MG63 (cell line): ENCODE measurements around the gene IL19. TPM values are rescaled to one million over a fixed set of nuclear protein-coding genes. Genes with fewer than 3 reads are reported as not detected.

ENCODE experiments used
- DNase-seq: peaks from one replicate; pipeline ENCODE4 v3.0.0-alpha.2; 2020
- H3K27me3 ChIP-seq: fragments of 250-450 bp; sonication (Bioruptor Pico); 2 replicates; pipeline ENCODE4 v1.5.1; 2020; ENCODE audit warnings: mild to moderate bottlenecking, moderate library complexity
- H3K36me3 ChIP-seq: fragments of 250-450 bp; sonication (Bioruptor Pico); 2 replicates; pipeline ENCODE4 v1.5.1; 2020; ENCODE audit warnings: mild to moderate bottlenecking, moderate library complexity
- H3K4me3 ChIP-seq: fragments of 250-450 bp; sonication (Bioruptor Pico); 2 replicates; pipeline ENCODE4 v1.5.1; 2020; ENCODE audit warnings: mild to moderate bottlenecking, moderate library complexity
- H3K9me3 ChIP-seq: fragments of 250-450 bp; sonication (Bioruptor Pico); 2 replicates; pipeline ENCODE4 v1.5.1; 2020; ENCODE audit warnings: mild to moderate bottlenecking, moderate library complexity
- total RNA-seq: library from RNA; depleted of rRNA; stranded (reverse); fragments of >200 nt; shearing (Covaris generic); gene quantifications from 2 replicates; pipeline ENCODE4 v1.2.3, GENCODE V29; 2014; ENCODE audit warnings: low replicate concordance

The IL19 gene
- total RNA-seq, 1 experiment from 2014 or later: not detected

DNA sequence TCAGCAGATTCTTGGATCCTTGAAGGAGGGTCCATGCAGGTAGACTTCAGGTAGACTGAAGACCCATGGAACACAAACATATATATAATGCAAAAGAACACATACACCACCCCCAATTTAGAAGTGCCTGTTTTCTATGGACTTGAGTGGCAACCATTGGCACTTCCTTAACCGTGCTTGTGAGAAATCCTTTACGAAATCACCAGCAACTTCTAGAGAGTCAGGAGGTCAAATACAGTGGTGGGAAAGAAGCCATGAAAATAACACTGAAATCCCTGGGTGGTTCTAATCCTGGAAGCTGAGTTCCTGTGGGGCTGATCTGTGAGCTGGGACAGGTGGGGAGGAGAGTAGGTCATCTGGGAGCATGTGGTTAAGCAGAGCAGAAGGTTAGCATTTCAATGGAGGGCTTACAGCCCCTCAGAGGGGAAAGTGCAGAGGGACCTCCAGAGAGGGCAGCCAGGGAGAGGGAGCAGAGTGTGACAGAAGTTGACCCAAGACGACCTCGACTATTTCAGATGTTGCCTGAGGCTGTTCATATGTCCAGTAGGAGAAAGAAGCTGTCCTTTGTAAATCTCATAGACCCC, 14.7 kb downstream of the IL19 start:
- DNase-seq: no peak
- H3K4me3 ChIP-seq: no peak overlapping the region
- no peaks in the 10 kb centered on the region; the same call in 1 of the 2 replicates for H3K9me3 ChIP-seq
- H3K36me3 ChIP-seq: no peaks in the 10 kb centered on the region
- H3K27me3 ChIP-seq: no peaks in the 10 kb centered on the region

DNA sequence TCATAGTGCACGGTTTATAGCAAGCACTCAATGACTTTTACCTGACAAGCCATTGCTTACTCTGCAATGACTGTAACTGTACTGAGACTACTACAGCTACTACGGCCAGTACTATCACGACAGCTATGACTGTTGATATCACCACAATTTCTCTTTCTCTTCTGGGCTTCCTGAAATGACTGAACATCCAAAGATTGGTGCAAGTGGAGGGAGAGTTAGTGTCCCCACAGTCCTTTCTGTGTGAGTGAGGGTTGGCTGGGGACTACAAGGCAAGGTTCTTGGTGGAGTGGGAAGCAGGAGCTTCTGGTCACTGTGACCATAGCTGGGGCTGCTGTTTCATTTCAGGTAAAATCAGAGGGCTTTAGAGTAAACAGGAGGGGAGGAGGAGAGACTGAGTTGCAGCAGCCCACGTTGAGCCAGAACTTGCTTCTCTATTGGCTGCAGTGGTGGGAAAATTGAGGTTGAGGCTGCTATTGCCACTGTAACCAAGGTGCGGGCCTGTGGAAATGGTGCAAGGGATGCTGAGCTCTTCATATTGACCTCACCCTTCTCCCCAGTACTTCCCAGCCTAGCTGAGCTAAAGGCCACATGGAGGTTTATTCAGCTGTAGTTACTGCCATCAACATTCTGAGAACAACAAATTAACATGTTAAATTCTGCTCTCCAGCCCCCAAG, 15.8 kb downstream of the IL19 start:
- no peak for DNase-seq
- Histone ChIP-seq H3K36me3 (no peaks in the 10 kb centered on the region), H3K27me3 (no peaks in the 10 kb centered on the region), H3K9me3 (no peaks in the 10 kb centered on the region; the same call in 1 of the 2 replicates), H3K4me3 (no peak overlapping the region)

DNA sequence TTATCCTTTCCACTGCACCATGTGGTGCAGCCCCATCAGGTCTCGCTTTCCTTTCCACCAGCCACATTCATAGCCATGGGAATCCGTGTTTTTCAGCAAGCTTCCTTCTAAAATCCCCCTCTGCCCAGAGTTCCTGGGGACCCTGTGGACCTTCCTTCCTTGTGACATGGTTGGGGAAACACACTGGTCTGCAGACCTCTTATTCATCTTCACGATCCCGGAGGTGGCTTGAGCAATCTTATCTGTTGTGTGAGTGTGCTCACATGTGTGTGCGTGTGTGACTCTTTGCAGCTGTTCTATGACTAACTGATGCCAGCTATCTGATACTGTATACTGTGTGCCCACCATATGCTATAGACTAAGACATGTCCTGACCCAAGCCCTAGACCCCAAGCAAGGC, 17.3 kb downstream of the IL19 start:
- Histone ChIP-seq H3K36me3 (no peaks in the 10 kb centered on the region), H3K4me3 (no peak overlapping the region), H3K9me3 (no peaks in the 10 kb centered on the region; the same call in 1 of the 2 replicates), H3K27me3 (no peaks in the 10 kb centered on the region)
- DNase-seq: no peak

DNA sequence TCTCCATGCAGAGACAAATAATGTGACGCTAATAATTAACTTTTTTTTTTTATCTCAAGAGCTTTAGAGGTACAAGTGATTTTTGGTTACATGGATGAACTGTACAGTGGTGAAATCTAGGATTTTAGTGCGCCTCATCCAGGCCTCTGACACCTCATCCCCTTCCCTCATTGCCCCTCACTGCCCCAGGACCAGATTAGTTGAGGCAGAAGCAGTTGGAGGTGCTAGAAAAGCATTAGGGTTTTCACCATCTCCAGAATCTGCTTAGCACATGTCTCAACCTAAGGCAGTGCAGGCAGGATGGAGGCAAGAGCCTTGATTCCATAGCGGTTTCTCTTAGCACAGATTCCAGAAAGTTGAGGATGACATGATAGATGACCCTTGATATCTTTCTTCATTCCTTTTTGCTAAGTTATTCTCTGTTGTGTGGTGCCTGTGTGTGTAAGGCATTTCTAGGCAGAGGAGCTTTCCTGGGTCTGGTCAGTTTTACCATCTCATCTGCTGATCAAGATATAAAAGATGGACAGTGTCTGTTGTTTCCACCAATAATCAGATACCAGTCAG, 18.0 kb downstream of the IL19 start:
- Histone ChIP-seq H3K36me3 (no peaks in the 10 kb centered on the region), H3K9me3 (no peaks in the 10 kb centered on the region; the same call in 1 of the 2 replicates), H3K27me3 (no peaks in the 10 kb centered on the region), H3K4me3 (no peak overlapping the region)
- no peak for DNase-seq

DNA sequence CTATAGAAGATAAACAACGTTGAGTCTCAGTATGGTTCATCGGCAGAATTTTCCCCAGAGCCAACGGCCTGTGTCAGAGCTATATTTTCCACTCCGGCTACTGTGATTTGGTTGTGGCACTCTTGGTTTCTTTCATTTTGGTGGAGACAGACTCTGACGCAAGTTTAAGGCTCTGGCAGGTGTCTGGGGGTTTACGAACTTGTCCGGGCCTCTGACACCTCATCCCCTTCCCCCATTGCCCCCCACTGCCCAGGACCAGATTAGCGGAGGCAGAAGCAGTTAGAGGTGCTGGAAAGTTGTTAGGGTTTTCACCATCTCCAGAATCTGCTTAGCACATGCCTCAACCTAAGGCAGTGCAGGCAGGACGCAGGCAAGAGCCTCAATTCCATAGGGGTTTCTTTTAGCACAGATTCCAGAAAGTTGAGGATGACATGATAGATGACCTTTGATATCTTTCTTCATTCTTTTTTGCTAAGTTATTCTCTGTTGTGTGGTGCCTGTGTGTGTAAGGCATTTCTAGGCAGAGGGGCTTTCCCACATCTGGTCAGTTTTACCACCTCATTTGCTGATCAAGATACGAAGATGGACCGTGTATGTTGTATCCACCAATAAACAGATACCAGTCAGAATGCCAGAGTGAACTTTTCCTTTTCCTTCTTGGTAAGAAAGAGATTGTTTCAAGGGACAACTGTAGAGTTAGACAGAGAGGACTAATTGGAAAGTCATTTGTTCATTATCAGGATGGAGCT, 20.1 kb downstream of the IL19 start:
- Histone ChIP-seq H3K36me3 (no peaks in the 10 kb centered on the region), H3K9me3 (no peaks in the 10 kb centered on the region), H3K4me3 (no peak overlapping the region), H3K27me3 (no peaks in the 10 kb centered on the region)
- no peak for DNase-seq

- H3K36me3 ChIP-seq: no peaks in the 10 kb centered on the region
Measured at GRCh38 chr1:206792939-206793607, 22.5 kb downstream of the IL19 start.

GRCh38 chr1:206793620-206794019, 23.0 kb downstream of the IL19 start:
- Histone ChIP-seq H3K4me3 (no peak overlapping the region), H3K36me3 (no peaks in the 10 kb centered on the region), H3K27me3 (no peaks in the 10 kb centered on the region), H3K9me3 (no peaks in the 10 kb centered on the region)
- DNase-seq: no peak

More at GRCh38 chr1:206792939-206793607, 22.5 kb downstream of the IL19 start:
- Histone ChIP-seq H3K4me3 (no peak overlapping the region), H3K27me3 (no peaks in the 10 kb centered on the region), H3K9me3 (no peaks in the 10 kb centered on the region)
- DNase-seq: no peak

DNA sequence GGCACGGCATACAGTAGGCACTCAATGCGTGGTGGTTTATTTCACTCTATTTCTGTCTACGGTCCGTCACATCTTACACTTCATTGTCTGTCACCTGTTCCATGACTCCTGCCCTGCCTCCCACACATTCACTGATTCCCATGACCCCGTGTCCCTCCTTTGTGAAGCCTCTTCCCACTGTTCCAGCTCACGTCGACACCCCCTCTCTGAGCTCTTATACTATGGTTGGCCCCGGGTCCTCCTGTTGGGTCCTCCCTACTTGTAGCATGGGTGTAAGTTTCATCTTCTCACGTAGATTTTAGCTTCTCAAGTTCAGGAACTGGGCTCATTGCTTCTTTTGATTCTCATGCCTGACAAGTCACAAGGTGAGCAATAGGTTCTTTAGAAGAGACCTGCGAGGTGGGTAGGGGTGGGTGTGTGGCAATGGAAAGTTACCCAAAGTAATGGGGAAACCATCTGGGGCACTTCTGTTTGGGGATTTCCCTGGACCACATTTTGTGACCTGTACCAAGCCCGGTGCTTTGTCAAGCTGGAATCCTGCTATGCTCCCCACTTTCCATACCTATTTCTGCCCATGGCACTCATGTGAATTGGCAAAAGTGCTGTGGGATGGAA, 23.8 kb downstream of the IL19 start:
- no peaks in the 10 kb centered on the region for H3K9me3 ChIP-seq
- H3K4me3 ChIP-seq: no peak overlapping the region
- H3K27me3 ChIP-seq: no peaks in the 10 kb centered on the region
- DNase-seq: no peak
- no peaks in the 10 kb centered on the region for H3K36me3 ChIP-seq

DNA sequence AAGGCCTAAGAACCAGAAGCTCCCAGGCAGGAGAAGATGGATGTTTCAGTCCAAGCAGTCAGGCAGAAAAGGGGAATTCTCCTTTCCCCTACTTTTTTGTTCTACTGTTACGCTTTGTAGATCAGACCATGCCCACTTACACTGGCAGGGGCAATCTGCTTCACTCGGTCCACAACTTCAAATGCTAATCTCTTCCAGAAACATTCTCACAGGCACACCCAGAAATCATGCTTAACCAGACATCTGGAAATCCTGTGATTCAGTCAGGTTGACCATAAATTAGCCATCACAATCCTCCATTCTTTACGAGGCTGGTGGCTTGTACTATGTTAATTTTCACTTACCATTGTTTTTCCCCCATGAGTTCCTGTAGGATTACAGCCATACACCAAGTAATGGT, 25.5 kb downstream of the IL19 start:
- no peak overlapping the region for H3K4me3 ChIP-seq
- no peaks in the 10 kb centered on the region for H3K9me3 ChIP-seq
- H3K36me3 ChIP-seq: no peaks in the 10 kb centered on the region
- no peak for DNase-seq
- no peaks in the 10 kb centered on the region for H3K27me3 ChIP-seq

- no peaks in the 10 kb centered on the region for H3K27me3 ChIP-seq
- no peak for DNase-seq
Measured at GRCh38 chr1:206796981-206797402, 26.4 kb downstream of the IL19 start.

DNA sequence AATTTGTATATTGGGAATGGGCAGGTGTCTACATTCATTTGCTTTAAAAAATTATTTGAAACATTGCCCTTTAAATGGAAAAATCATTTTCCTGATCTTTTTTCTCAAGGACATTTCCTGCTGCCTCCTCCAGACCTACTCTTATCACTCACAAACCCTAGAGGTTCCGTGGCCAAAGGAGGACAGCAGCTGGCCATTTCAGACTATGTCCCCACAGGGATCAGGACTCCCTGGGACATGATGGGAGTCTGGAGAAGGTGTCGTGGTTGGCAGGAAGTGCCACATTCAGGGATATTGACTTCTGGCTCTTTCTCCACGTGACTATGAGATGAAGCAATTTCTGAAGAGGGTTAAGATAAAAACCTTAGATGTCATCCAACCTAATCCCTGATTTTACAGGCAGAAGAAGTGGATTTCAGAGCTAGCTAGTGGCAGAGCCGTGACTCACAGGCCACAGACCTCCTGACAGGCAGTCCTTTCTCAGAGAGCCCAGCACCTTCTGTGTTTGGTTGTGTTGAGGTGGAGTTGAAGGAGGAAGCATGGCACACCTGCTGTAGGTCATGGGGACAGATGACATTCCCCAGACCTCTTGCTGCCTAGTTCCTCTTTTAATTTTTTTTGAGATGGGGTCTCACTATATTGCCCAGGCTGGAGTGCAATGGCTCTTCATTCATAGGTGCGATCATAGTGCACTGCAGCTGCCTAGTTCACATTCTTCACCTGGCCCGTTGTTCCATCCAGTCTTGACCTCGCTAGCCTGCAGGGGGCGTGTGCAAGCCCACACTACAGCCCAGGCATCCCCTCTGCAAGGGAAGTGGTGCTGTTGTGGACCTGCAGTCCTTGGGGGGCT, 27.2 kb downstream of the IL19 start:
- H3K4me3 ChIP-seq: no peak overlapping the region
- DNase-seq: no peak
- no peaks in the 10 kb centered on the region for H3K27me3 ChIP-seq
- H3K36me3 ChIP-seq: no peaks in the 10 kb centered on the region
- no peaks in the 10 kb centered on the region for H3K9me3 ChIP-seq

More at GRCh38 chr1:206796981-206797402, 26.4 kb downstream of the IL19 start:
- H3K36me3 ChIP-seq: no peaks in the 10 kb centered on the region
- no peaks in the 10 kb centered on the region for H3K9me3 ChIP-seq
- H3K4me3 ChIP-seq: no peak overlapping the region

DNA sequence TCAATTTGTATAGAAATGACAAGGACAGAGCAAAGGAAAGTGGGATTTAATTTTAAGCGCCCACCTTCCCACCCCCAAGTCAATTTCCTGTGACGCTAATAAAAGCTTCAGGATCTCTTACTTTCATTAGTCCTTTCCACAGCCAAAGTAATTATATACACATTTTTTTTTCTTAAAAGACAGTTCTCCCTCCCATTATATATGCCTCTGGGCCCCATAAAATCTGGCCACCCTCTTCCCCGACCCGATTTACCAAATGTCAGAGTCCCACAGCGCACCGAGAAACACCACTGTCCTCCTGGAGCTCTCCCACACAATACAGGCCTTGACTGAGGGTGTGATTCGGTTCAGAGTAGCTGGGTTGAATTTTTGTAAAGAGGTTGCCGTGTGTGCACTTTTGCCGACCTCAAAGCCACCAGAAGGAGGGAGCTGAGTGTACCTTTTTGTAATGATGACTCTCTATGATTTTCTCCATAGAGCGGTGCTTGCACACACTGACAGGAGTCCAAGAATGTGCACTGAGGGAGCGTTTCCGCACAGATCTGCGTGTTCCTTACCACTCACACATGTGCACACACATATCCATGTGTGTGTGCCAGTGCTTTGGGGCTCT, 27.9 kb downstream of the IL19 start:
- Histone ChIP-seq H3K27me3 (no peaks in the 10 kb centered on the region), H3K36me3 (no peaks in the 10 kb centered on the region), H3K4me3 (no peak overlapping the region), H3K9me3 (no peaks in the 10 kb centered on the region)
- no peak for DNase-seq

- no peak overlapping the region for H3K4me3 ChIP-seq
- no peak for DNase-seq
- no peaks in the 10 kb centered on the region; the same call in 1 of the 2 replicates for H3K27me3 ChIP-seq
- H3K9me3 ChIP-seq: no peaks in the 10 kb centered on the region
- H3K36me3 ChIP-seq: no peaks in the 10 kb centered on the region
Measured at GRCh38 chr1:206799311-206799710, 28.7 kb downstream of the IL19 start.

DNA sequence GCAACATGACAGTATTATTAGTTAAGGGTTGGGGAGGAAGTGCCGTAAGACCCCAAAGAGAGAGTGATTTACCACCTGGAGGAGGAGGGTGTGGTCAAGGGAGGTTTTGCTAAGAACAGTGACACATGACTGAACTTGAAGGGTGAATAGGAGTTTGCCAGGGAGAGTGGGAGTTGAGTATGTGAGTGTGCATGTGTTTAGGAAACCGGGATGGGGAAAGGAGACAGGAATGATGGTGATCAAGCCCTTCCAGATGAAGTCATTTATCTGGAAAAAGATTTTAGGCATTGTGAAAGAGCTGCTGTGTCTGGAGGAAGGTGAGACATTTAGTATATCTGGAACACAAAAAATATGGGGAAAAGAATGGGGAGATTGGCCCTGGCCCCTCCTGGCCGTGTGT, 29.8 kb downstream of the IL19 start:
- Histone ChIP-seq H3K9me3 (no peaks in the 10 kb centered on the region), H3K4me3 (no peak overlapping the region), H3K27me3 (peaks cover 9% of the 10 kb centered on the region), H3K36me3 (no peaks in the 10 kb centered on the region)
- DNase-seq: no peak

GRCh38 chr1:206800891-206801290, 30.3 kb downstream of the IL19 start:
- peaks cover 10% of the 10 kb centered on the region for H3K27me3 ChIP-seq
- no peak for DNase-seq
- H3K9me3 ChIP-seq: no peaks in the 10 kb centered on the region
- no peak overlapping the region for H3K4me3 ChIP-seq
- H3K36me3 ChIP-seq: no peaks in the 10 kb centered on the region
